Lower lobe of right lung (tissue), 2 donors: ENCODE results near the gene ATG5. TPM values are rescaled to one million over a fixed set of nuclear protein-coding genes. Genes with fewer than 3 reads are reported as not detected.

Experiments used
- ATAC-seq, 2 donors: fragments of 200-7000 bp; cut with Tn5 transposase; one replicate each; pipeline ENCODE4 v1.9.1; 2020 to 2022; ENCODE audit warnings: mild to moderate bottlenecking in 2 of 2, moderate library complexity in 2 of 2
- DNase-seq: peaks from one replicate; pipeline ENCODE4 v3.0.0-alpha.2; 2020
- H3K27ac ChIP-seq: fragments of 200-600 bp; one replicate; pipeline ENCODE4 v1.8.0; 2022
- H3K27me3 ChIP-seq: fragments of 200-600 bp; one replicate; pipeline ENCODE4 v1.8.0; 2022; ENCODE audit warnings: low read depth
- H3K36me3 ChIP-seq: fragments of 200-600 bp; one replicate; pipeline ENCODE4 v1.8.0; 2022; ENCODE audit warnings: mild to moderate bottlenecking
- H3K4me1 ChIP-seq: fragments of 200-600 bp; one replicate; pipeline ENCODE4 v1.8.0; 2022
- H3K4me3 ChIP-seq: fragments of 200-600 bp; one replicate; pipeline ENCODE4 v1.8.0; 2022; ENCODE audit warnings: mild to moderate bottlenecking
- H3K9me3 ChIP-seq: fragments of 200-600 bp; one replicate; pipeline ENCODE4 v1.8.0; 2022
- intact Hi-C: fragments of 100-400 bp; cut with DNase I; formaldehyde crosslinking; loops from one replicate; pipeline ENCODE4 v1.11.0; 2022
- total RNA-seq: library from RNA; stranded (reverse); fragmentation: NEBNext Ultra II Directional; extraction: Animal tissue kit (Norgen Biotek cat#: 25700); gene quantifications from one replicate; pipeline ENCODE4 v1.2.1, GENCODE V29; 2021
- TF ChIP-seq, protein P1 (sequence below): fragments of 200-600 bp; IDR thresholded peaks from one replicate; pipeline ENCODE4 v1.8.0; 2022; ENCODE audit warnings: antibody characterized with exemption, mild to moderate bottlenecking
- donor health status: DM: no; HTN: yes; CAD: no; lungs with severe emphysema.

ATG5 gene
- total RNA-seq, 1 donor from 2014 or later = 33.6 TPM

DNA sequence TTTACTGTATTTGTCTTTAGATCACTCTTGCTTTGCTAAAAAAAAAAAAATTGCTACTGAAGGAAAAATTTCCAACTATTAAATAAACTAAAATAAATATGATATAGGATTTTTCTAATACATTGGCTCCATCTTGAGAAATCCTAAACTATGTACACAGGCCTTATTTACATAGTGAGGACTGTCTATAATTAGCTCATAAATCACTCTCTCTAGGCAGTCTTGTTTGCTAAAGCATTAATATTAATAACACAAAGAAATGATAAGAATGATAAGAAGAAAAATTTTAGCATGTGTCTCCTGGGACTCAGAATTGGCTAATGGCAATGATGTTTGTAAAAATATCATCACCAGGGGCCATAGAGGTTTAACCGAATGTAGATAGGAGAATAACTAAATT is 21.7 kb upstream of the ATG5 start:
- no peak for ATAC-seq
- Histone ChIP-seq H3K4me3 (no peak overlapping the region), H3K9me3 (no peaks in the 10 kb centered on the region), H3K36me3 (no peaks in the 10 kb centered on the region), H3K4me1 (no peaks in the 10 kb centered on the region), H3K27ac (no peak overlapping the region), H3K27me3 (no peaks in the 10 kb centered on the region)
- no peak for DNase-seq
- intact Hi-C loops = no loop called here
- TF ChIP-seq, protein P1, sequence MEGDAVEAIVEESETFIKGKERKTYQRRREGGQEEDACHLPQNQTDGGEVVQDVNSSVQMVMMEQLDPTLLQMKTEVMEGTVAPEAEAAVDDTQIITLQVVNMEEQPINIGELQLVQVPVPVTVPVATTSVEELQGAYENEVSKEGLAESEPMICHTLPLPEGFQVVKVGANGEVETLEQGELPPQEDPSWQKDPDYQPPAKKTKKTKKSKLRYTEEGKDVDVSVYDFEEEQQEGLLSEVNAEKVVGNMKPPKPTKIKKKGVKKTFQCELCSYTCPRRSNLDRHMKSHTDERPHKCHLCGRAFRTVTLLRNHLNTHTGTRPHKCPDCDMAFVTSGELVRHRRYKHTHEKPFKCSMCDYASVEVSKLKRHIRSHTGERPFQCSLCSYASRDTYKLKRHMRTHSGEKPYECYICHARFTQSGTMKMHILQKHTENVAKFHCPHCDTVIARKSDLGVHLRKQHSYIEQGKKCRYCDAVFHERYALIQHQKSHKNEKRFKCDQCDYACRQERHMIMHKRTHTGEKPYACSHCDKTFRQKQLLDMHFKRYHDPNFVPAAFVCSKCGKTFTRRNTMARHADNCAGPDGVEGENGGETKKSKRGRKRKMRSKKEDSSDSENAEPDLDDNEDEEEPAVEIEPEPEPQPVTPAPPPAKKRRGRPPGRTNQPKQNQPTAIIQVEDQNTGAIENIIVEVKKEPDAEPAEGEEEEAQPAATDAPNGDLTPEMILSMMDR = no peak

DNA sequence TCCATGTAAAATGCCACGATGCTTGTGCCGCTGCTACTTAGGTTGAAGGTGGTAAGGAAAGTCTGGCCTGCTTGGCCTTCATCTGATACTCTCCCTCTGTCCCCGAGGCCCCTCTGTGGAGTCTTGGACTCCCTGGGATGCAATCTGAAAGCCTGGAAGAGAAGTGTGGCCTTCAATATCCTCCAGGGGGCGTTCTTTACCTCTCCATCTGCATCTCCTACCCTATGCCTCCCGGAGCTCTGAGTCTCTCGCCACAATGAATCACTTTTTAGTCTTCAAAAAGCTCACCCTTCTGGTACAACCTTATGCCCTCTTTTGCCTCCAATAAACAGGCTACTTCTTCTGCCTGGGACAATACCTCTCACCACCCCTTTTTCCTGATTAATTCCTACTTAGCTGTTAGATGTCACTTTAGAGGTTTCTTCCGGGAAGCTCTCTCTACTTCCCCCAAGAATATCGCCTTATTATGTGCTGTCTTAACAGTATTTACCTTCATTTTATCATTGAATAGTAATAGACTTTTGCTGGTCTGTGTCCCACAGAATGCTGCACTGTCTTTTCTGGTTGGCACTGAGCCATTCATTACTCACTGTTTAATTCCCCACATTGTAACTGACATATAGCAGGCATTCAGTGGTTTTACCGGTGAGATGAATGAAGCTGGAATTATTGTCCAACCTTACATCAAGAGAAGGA is 13.9 kb upstream of the ATG5 start:
- DNase-seq (no peak), ATAC-seq (peak; percentile 90 to 92)
- Histone ChIP-seq H3K4me3 (no peak overlapping the region), H3K36me3 (no peaks in the 10 kb centered on the region), H3K9me3 (no peaks in the 10 kb centered on the region), H3K27ac (no peak overlapping the region), H3K27me3 (no peaks in the 10 kb centered on the region), H3K4me1 (peaks cover 6% of the 10 kb centered on the region)
- intact Hi-C loops = no loop called here
- TF ChIP-seq, protein P1 = peak; percentile 69

DNA sequence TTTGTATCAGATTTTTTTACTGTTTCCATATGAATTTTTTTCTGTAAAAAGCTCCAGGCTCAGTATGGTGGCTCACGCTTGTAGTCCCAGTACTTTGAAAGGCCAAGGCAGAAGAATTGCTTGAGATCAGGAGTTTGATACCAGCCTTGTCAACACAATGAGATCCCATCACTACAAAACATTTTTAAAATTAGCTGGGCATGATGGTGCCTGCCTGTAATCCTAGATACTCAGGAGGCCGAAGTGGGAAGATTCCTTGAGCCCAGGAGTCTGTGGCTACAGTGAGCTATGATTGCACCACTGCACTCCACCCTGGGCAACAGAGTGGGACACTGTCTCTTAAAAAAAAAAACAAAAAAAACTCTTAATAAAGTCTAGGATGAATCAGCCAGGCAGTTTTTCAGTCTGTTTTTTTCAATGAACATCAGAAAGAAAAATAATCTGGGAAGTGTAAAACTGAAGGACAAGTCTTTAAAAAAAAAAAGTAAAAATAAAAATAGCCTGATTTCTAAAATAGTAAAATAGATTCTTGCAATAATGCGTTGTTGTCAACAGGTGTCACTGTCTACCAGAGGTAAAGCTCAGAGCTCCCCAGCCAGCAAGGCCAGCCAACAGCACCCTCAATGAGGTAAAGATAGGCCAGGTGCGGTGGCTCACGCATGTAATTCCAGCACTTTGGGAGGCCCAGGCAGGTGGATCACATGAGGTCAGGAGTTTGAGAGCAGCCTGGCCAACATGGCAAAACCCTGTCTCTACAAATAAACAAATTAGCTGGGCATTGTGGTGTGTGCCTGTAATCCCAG is 9.3 kb upstream of the ATG5 start:
- no peaks in the 10 kb centered on the region for H3K36me3 ChIP-seq
- H3K27ac ChIP-seq = no peak overlapping the region
- H3K9me3 ChIP-seq = no peaks in the 10 kb centered on the region
- ATAC-seq (peak; percentile 77 to 86), DNase-seq (peak; percentile 61)
- no peaks in the 10 kb centered on the region for H3K27me3 ChIP-seq
- intact Hi-C loops = no loop called here
- peaks cover 6% of the 10 kb centered on the region for H3K4me1 ChIP-seq
- TF ChIP-seq, protein P1 = peak; percentile 63
- H3K4me3 ChIP-seq = no peak overlapping the region

DNA sequence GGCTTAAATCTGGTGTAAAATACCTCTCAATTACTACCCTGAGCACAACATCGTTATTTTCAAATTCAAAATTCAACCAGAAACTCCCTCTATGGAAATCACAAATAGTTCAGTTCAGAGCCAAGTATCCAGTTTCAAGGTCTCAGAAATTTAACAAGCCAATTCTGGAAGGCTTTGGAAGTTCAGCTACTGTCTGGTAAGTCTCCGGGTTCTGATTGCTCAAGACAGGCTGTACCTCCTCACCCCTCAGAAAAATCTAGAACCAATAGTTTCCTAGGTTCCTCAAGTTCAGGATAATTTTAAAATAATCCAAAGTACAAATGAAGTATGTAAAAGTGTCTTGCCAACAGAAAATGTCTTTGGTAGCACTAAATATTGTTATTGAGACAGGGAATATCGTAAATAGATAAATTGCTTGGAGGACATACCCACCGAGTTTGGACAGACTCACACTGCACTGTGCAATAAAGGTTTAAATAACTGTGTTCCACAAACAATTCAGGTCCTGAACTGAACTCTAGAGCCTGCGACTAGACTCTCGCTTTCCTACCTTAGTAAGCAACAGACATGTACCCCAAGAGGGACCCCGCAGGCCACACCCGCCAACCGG is 729 bp downstream of the ATG5 start:
- Histone ChIP-seq H3K27ac (peak overlapping the region; percentile 95), H3K4me3 (peak overlapping the region; percentile 86), H3K36me3 (no peaks in the 10 kb centered on the region), H3K4me1 (peaks cover 23% of the 10 kb centered on the region), H3K27me3 (no peaks in the 10 kb centered on the region), H3K9me3 (no peaks in the 10 kb centered on the region)
- DNase-seq (no peak), ATAC-seq (peak in 1 of 2 donors; percentile 31)
- TF ChIP-seq, protein P1 = no peak
- intact Hi-C loops = no loop called here

DNA sequence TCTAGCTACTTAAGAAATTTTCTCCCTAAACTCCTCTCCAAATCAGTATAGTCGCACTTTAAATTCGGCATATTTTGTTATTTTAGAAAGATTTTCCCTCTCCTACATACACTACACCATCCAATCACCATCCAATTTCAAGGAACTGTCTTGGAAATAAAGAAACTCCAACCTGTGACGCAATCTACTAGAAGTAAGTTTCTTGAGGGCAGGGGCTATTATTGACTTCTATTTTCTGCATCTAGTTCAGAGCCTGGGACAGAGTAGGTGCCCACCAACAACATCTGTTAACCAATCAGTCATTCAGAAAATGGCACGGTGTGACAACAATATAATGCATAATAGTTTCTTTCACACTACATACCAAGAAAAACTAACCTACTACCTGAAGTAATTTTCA is 3.6 kb downstream of the ATG5 start:
- no peaks in the 10 kb centered on the region for H3K27me3 ChIP-seq
- intact Hi-C loops = no loop called here
- no peaks in the 10 kb centered on the region for H3K9me3 ChIP-seq
- H3K4me1 ChIP-seq = peaks cover 39% of the 10 kb centered on the region
- DNase-seq (no peak), ATAC-seq (no peak)
- H3K36me3 ChIP-seq = no peaks in the 10 kb centered on the region
- TF ChIP-seq, protein P1 = no peak
- no peak overlapping the region for H3K27ac ChIP-seq
- H3K4me3 ChIP-seq = no peak overlapping the region
